Memory B cell (primary cell): ENCODE results near the gene FAM83G.
A peak's percentile ranks its signal among the peaks of the same experiment; 100 is the strongest.

Experiments
- ATAC-seq: fragments of 150-1000 bp; cut with Tn5 transposase; 2 replicates; pipeline ENCODE4 v1.10.0; 2021; ENCODE audit warnings: low read depth, mild to moderate bottlenecking, moderate library complexity
- DNase-seq, 2 donors: peaks; one replicate each; pipeline ENCODE4 v3.0.0; 2022; ENCODE audit warnings: low spot score in 2 of 2
- H3K27ac Mint-ChIP-seq: one replicate; pipeline ENCODE4 v1.8.0; 2022; ENCODE audit warnings: mild to moderate bottlenecking, moderate library complexity, mixed read lengths
- H3K27me3 Mint-ChIP-seq: one replicate; pipeline ENCODE4 v1.8.0; 2022; ENCODE audit warnings: mixed read lengths
- H3K36me3 Mint-ChIP-seq: one replicate; pipeline ENCODE4 v1.8.0; 2022; ENCODE audit warnings: mild to moderate bottlenecking, mixed read lengths
- H3K4me1 Mint-ChIP-seq: one replicate; pipeline ENCODE4 v1.8.0; 2022; ENCODE audit warnings: mixed read lengths
- H3K4me3 Mint-ChIP-seq: one replicate; pipeline ENCODE4 v1.8.0; 2022; ENCODE audit warnings: mild to moderate bottlenecking, moderate library complexity, mixed read lengths
- H3K9me3 Mint-ChIP-seq: one replicate; pipeline ENCODE4 v1.8.0; 2022; ENCODE audit warnings: mixed read lengths

Gene FAM83G

DNA sequence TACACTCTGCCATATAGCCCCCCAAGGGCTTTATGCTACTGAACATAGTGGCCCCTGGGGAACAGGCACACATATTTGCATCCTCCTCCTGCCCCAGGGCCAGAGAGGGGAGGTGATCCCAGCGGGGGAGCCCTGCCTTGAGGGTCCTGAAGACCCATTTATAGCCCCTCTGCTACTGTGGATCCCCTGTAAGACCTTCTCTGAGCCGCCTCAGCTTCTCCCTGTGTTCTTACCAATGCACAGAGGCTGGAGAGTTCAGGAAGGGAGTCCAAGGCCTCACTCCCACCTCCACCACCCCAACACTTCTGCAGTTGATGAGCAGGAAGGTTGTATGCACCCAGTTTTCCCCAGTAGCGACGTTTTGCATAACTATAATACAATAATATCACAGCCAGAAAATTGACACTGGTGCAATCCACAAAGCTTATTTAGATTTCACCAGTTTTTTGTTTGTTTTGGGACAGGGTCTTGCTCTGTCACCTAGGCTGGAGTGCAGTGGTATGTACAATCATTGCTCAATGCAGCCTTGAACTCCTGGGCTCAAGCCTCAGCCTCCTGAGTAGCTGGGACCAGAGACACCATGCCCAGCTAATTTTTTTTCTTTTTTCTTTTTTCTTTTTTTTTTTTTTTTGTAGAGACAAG, 1.3 kb upstream of the FAM83G start:
- H3K27ac Mint-ChIP-seq: peak overlapping the region; percentile 69
- peaks cover 20% of the 10 kb centered on the region for H3K4me1 Mint-ChIP-seq
- ATAC-seq: no peak
- no peaks in the 10 kb centered on the region for H3K27me3 Mint-ChIP-seq
- DNase-seq: no peak
- no peaks in the 10 kb centered on the region for H3K9me3 Mint-ChIP-seq
- peak overlapping the region; percentile 73 for H3K4me3 Mint-ChIP-seq
- H3K36me3 Mint-ChIP-seq: peaks cover 1% of the 10 kb centered on the region

DNA sequence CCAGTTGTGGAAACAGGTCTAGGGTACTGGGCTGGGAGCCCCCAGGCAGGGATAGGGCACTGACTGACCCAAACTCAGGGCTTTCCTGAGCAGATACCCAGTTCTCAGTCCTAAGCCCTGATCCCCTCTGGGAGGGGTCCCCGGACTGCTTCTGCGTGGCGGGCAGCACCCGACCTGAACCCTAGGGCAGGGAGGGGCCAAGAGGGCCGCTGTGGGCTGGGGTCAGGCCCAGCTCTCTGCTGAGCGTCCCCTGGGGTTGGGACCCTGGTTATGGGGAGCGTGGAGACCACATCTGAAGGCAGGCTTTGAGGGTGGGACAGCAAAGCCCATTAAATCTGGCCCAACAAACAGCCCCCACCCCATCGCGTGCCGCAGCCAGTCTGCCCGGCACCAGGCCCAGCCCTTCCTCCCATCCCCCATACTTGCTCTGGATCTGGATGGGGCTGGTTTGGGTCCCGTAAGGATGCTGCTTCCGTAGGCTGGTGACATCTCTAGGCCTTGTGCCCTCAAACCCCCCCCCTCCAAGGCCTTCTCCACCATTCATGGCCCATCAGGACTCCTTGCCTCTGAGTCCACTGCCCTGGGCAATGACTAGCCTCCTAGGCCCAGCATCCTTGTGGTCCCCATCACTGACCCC, 691 bp upstream of the FAM83G start:
- peaks cover 20% of the 10 kb centered on the region for H3K4me1 Mint-ChIP-seq
- DNase-seq (no peak), ATAC-seq (no peak)
- H3K27me3 Mint-ChIP-seq: no peaks in the 10 kb centered on the region
- H3K9me3 Mint-ChIP-seq: no peaks in the 10 kb centered on the region
- peak overlapping the region; percentile 73 for H3K4me3 Mint-ChIP-seq
- peak overlapping the region; percentile 82 for H3K27ac Mint-ChIP-seq
- peaks cover 3% of the 10 kb centered on the region for H3K36me3 Mint-ChIP-seq

GRCh38 chr17:19003543-19004420, 782 bp downstream of the FAM83G start:
- Mint-ChIP-seq H3K4me1 (peaks cover 20% of the 10 kb centered on the region), H3K9me3 (no peaks in the 10 kb centered on the region), H3K36me3 (peaks cover 3% of the 10 kb centered on the region), H3K4me3 (peak overlapping the region; percentile 89), H3K27ac (peak overlapping the region; percentile 82), H3K27me3 (no peaks in the 10 kb centered on the region)
- DNase-seq: peak in 1 of 2 donors; percentile 38
- peak; percentile 19 for ATAC-seq

- H3K27ac Mint-ChIP-seq: peak overlapping the region; percentile 82
- DNase-seq (no peak), ATAC-seq (no peak)
- H3K4me3 Mint-ChIP-seq: peak overlapping the region; percentile 89
- no peaks in the 10 kb centered on the region for H3K27me3 Mint-ChIP-seq
- H3K4me1 Mint-ChIP-seq: peaks cover 20% of the 10 kb centered on the region
- H3K36me3 Mint-ChIP-seq: peaks cover 3% of the 10 kb centered on the region
- no peaks in the 10 kb centered on the region for H3K9me3 Mint-ChIP-seq
Observed at GRCh38 chr17:19002805-19003542, 1.6 kb downstream of the FAM83G start.

DNA sequence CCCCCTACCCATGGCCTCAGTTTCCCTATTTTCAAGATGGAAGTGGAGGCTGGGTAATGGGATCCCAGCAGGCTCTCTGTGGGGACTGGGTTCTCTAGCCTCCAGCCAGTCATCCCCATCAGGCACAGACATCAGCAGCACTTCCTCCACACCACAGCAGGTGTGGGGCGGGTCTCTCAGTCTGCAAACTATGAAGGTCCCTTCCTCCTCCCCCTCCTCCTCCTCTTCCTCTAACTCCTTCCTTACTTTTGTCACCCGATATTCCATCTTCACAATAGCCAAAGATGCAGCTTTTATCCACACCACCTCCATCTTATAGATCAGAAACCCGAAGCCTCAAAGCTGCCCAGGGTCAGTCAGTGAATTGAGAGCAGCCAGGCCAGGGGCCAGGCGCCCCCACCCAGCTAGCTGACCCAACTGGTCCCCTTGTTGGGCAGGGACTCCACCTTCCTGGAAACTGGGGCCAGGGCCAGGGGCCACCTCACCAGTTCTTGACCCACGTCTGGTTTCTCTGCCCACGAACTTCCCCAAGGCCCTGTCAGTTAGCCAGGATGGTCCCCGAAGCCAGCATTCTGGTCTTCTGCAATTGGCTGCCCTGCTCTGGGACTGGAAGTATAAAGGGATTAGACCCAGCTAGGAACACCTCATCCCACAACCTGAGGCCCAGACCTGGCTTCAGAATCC, 2.5 kb downstream of the FAM83G start:
- no peak overlapping the region for H3K4me3 Mint-ChIP-seq
- no peaks in the 10 kb centered on the region for H3K27me3 Mint-ChIP-seq
- peaks cover 3% of the 10 kb centered on the region for H3K36me3 Mint-ChIP-seq
- DNase-seq (no peak), ATAC-seq (no peak)
- no peaks in the 10 kb centered on the region for H3K9me3 Mint-ChIP-seq
- peak overlapping the region; percentile 28 for H3K27ac Mint-ChIP-seq
- H3K4me1 Mint-ChIP-seq: peaks cover 20% of the 10 kb centered on the region

GRCh38 chr17:19000531-19001325, 3.8 kb downstream of the FAM83G start:
- DNase-seq (no peak), ATAC-seq (no peak)
- Mint-ChIP-seq H3K27me3 (no peaks in the 10 kb centered on the region), H3K4me1 (peaks cover 18% of the 10 kb centered on the region), H3K4me3 (no peak overlapping the region), H3K27ac (no peak overlapping the region), H3K9me3 (peaks cover 1% of the 10 kb centered on the region), H3K36me3 (peaks cover 11% of the 10 kb centered on the region)

GRCh38 chr17:18999911-19000310, 4.7 kb downstream of the FAM83G start:
- Mint-ChIP-seq H3K9me3 (peaks cover 6% of the 10 kb centered on the region), H3K36me3 (peaks cover 16% of the 10 kb centered on the region), H3K27me3 (no peaks in the 10 kb centered on the region), H3K4me1 (peaks cover 14% of the 10 kb centered on the region), H3K4me3 (no peak overlapping the region), H3K27ac (no peak overlapping the region)
- DNase-seq (no peak), ATAC-seq (no peak)

DNA sequence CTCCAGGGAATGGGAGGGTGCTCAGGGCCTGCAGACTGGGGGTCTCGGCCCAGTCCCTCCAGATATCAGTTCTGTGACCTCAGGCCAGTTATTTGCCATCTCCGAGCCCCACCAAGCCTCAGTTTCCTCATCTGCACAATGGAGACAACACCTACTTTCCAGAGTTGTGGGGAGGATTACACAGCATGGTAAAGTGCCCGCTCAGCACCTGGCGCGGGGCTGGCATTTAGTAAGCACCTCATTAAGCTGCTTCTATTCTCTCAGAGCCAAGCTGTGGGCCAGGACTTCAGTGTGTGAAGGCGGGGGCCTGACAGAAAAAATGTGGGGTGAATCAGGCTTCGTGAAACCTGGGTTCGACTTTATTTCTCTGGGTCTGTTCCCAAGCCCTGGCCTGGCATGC, 5.2 kb downstream of the FAM83G start:
- ATAC-seq: no peak
- Mint-ChIP-seq H3K27me3 (no peaks in the 10 kb centered on the region), H3K4me1 (peaks cover 14% of the 10 kb centered on the region), H3K36me3 (peaks cover 17% of the 10 kb centered on the region), H3K4me3 (no peak overlapping the region), H3K9me3 (peaks cover 6% of the 10 kb centered on the region), H3K27ac (no peak overlapping the region)
- DNase-seq: no peak

GRCh38 chr17:18997650-18998196, 6.8 kb downstream of the FAM83G start:
- peaks cover 22% of the 10 kb centered on the region for H3K4me1 Mint-ChIP-seq
- H3K9me3 Mint-ChIP-seq: peaks cover 6% of the 10 kb centered on the region
- DNase-seq (no peak), ATAC-seq (no peak)
- H3K27me3 Mint-ChIP-seq: no peaks in the 10 kb centered on the region
- peaks cover 17% of the 10 kb centered on the region for H3K36me3 Mint-ChIP-seq
- H3K27ac Mint-ChIP-seq: no peak overlapping the region
- no peak overlapping the region for H3K4me3 Mint-ChIP-seq

DNA sequence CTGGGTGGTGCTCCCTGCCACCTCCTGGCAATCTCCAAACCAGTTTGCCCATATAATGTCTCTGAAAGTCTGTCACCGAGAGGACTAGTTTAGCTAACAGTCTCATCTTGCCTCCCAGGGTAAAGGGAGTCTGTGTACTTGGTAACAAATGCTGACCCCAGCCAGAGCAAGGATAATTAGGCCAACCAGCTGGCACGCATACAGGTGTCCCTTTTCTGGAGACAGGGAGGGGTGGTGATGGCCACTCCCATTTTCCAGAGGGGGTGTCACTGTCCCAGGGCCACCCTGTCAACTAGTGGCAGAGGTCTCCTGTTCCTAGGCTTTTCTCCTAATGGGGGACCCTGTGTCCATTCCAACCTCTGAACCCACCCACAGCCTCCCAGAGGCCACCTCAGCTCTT, 8.1 kb downstream of the FAM83G start:
- Mint-ChIP-seq H3K27me3 (no peaks in the 10 kb centered on the region), H3K9me3 (peaks cover 6% of the 10 kb centered on the region), H3K36me3 (peaks cover 16% of the 10 kb centered on the region), H3K4me1 (peaks cover 20% of the 10 kb centered on the region), H3K4me3 (no peak overlapping the region), H3K27ac (no peak overlapping the region)
- DNase-seq: no peak
- no peak for ATAC-seq

- no peak for DNase-seq
- H3K9me3 Mint-ChIP-seq: peaks cover 6% of the 10 kb centered on the region
- H3K36me3 Mint-ChIP-seq: peaks cover 14% of the 10 kb centered on the region
- no peak overlapping the region for H3K4me3 Mint-ChIP-seq
- no peaks in the 10 kb centered on the region for H3K27me3 Mint-ChIP-seq
- H3K27ac Mint-ChIP-seq: no peak overlapping the region
- no peak for ATAC-seq
- peaks cover 20% of the 10 kb centered on the region for H3K4me1 Mint-ChIP-seq
Observed at GRCh38 chr17:18995220-18995619, 9.3 kb downstream of the FAM83G start.

DNA sequence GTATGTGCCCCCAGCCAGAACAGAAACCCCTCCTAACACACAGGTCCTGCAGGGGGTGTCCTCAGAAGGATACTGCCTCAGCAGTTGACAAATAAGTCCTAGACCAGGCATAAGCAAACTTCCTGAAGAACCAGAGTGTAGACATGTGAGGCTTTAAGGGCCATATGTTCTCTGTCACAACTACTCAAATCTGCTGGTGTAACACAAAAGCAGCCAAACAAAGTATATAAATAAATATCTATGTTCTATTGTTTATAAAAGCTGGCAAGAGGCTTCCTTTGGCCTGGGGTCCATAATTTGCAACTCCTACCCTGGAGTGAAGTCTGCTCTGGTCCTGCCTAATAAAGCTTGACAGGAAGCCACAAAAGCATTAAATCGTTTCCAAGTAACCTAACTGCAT, 9.9 kb downstream of the FAM83G start:
- H3K36me3 Mint-ChIP-seq: peaks cover 14% of the 10 kb centered on the region
- H3K27ac Mint-ChIP-seq: no peak overlapping the region
- H3K4me1 Mint-ChIP-seq: peaks cover 20% of the 10 kb centered on the region
- no peak overlapping the region for H3K4me3 Mint-ChIP-seq
- H3K27me3 Mint-ChIP-seq: no peaks in the 10 kb centered on the region
- H3K9me3 Mint-ChIP-seq: peaks cover 6% of the 10 kb centered on the region
- ATAC-seq: no peak
- no peak for DNase-seq
